B cell (primary cell): ENCODE measurements around the gene COQ8A. TPM values are rescaled to one million over a fixed set of nuclear protein-coding genes. Genes with fewer than 3 reads are reported as not detected.

Experiments used
- ATAC-seq: fragments of 200-7000 bp; cut with Tn5 transposase; one replicate; pipeline ENCODE4 v1.10.0; 2021; ENCODE audit warnings: low read depth, mild to moderate bottlenecking, moderate number of reproducible peaks, moderate library complexity
- CTCF ChIA-PET: fragments of 350-600 bp; sonication (Branson Sonifier 250); formaldehyde crosslinking; loops from one replicate; lab custom pipeline; 2021; ENCODE audit warnings: antibody characterized with exemption, inconsistent platforms; lab: Charles Lee
- POLR2A ChIA-PET: fragments of 350-600 bp; sonication (Branson Sonifier 250); formaldehyde crosslinking; loops from one replicate; lab custom pipeline; 2021; ENCODE audit warnings: antibody characterized with exemption; lab: Charles Lee
- DNase-seq: peaks from one replicate; pipeline ENCODE4 v3.0.0; 2013
- H2AFZ ChIP-seq: 2 replicates; pipeline ENCODE4 v1.6.1; 2012; ENCODE audit warnings: mild to moderate bottlenecking, low read depth, low read length; ENCODE audit not compliant: insufficient read depth, poor library complexity, severe bottlenecking
- H3K27ac ChIP-seq, 2 donors: 1 replicate in 1 of 2; 2 replicates in 1 of 2; pipeline ENCODE4 v1.5.1; 2012 to 2013; ENCODE audit warnings: low read length in 2 of 2, mild to moderate bottlenecking in 2 of 2, moderate library complexity in 1 of 2
- H3K27me3 ChIP-seq, 4 experiments: fragments of 200-600 bp in 1 of 4; sonication (generic) in 1 of 4; replicated peaks in 1 of 4; 1 replicate in 2 of 4; 2 replicates in 2 of 4; pipeline versions ENCODE4 v1.6.1 to v1.7.0; 2013 to 2016; ENCODE audit warnings: low read length in 3 of 4, mild to moderate bottlenecking in 2 of 4, mixed read lengths in 1 of 4, moderate library complexity in 1 of 4; ENCODE audit not compliant: insufficient read depth in 4 of 4, control insufficient read depth in 3 of 4; ENCODE audit errors: control extremely low read depth in 1 of 4
- H3K36me3 ChIP-seq, 2 experiments: replicated peaks in 1 of 2; 1 replicate in 1 of 2; 2 replicates in 1 of 2; pipeline versions ENCODE4 v1.6.1 to v1.7.1; 2013; ENCODE audit warnings: low read length in 1 of 2; ENCODE audit not compliant: insufficient read depth in 2 of 2, control insufficient read depth in 1 of 2; ENCODE audit errors: control extremely low read depth in 1 of 2, extremely low read depth in 1 of 2
- H3K4me1 ChIP-seq, 2 donors: fragments of 200-600 bp in 1 of 2; sonication (generic) in 1 of 2; 1 replicate in 1 of 2; 2 replicates in 1 of 2; pipeline versions ENCODE4 v1.5.1 to v1.6.1; 2013 to 2017; ENCODE audit warnings: low read length in 2 of 2; ENCODE audit not compliant: control insufficient read depth in 2 of 2, insufficient read depth in 2 of 2
- H3K4me2 ChIP-seq: replicated peaks from 2 replicates; pipeline ENCODE3; 2012; ENCODE audit warnings: mild to moderate bottlenecking, low read depth, low read length; ENCODE audit not compliant: poor library complexity, severe bottlenecking
- H3K4me3 ChIP-seq, 5 experiments: fragments of 200-600 bp in 1 of 5; sonication (generic) in 1 of 5; 1 replicate in 3 of 5; 2 replicates in 2 of 5; pipeline versions ENCODE4 v1.5.1 to v1.7.0; 2011 to 2016; ENCODE audit warnings: low read length in 4 of 5, mild to moderate bottlenecking in 4 of 5, low read depth in 2 of 5, control low read depth in 1 of 5, moderate library complexity in 1 of 5; ENCODE audit not compliant: insufficient read depth in 1 of 5; ENCODE audit errors: control extremely low read depth in 1 of 5, extremely low read depth in 1 of 5
- H3K79me2 ChIP-seq: fragments of 200-600 bp; sonication (generic); one replicate; pipeline ENCODE4 v1.6.0; 2016; ENCODE audit warnings: low read length; ENCODE audit not compliant: control insufficient read depth, insufficient read depth
- H3K9ac ChIP-seq: fragments of 200-600 bp; sonication (generic); 2 replicates; pipeline ENCODE4 v1.6.1; 2017; ENCODE audit warnings: mild to moderate bottlenecking, low read length, moderate library complexity
- H3K9me3 ChIP-seq, 3 donors: one replicate each; pipeline versions ENCODE4 v1.6.1 to v1.7.1; 2013; ENCODE audit warnings: low read length in 2 of 3; ENCODE audit not compliant: control insufficient read depth in 2 of 3, insufficient read depth in 1 of 3; ENCODE audit errors: control extremely low read depth in 1 of 3
- H4K20me1 ChIP-seq: 2 replicates; pipeline ENCODE4 v1.6.0; 2012; ENCODE audit warnings: mild to moderate bottlenecking, low read length; ENCODE audit not compliant: insufficient read depth, control insufficient read depth, poor library complexity, severe bottlenecking
- H3K27ac Mint-ChIP-seq: one replicate; pipeline ENCODE4 v1.8.0; 2021; ENCODE audit warnings: mixed read lengths
- H3K27me3 Mint-ChIP-seq: one replicate; pipeline ENCODE4 v1.8.0; 2021; ENCODE audit warnings: mixed read lengths
- H3K4me1 Mint-ChIP-seq: one replicate; pipeline ENCODE4 v1.8.0; 2021; ENCODE audit warnings: mixed read lengths
- H3K4me3 Mint-ChIP-seq: one replicate; pipeline ENCODE4 v1.8.0; 2021; ENCODE audit warnings: mixed read lengths
- H3K9me3 Mint-ChIP-seq: one replicate; pipeline ENCODE4 v1.8.0; 2022; ENCODE audit warnings: mixed read lengths; ENCODE audit not compliant: insufficient read depth
- EZH2 ChIP-seq: IDR thresholded peaks from 2 replicates; pipeline ENCODE4 v1.6.1; 2012; ENCODE audit warnings: borderline replicate concordance, low read depth, mild to moderate bottlenecking, moderate library complexity, low read length; ENCODE audit not compliant: insufficient read depth, poor library complexity, severe bottlenecking
- WGBS: methylation state at CpG from one replicate; pipeline ENCODE4 v1.1.5; 2013; ENCODE audit warnings: missing lambda C conversion rate; ENCODE audit not compliant: insufficient coverage; 5-methylcytosine and 5-hydroxymethylcytosine counted together
- intact Hi-C: fragments of 100-400 bp; cut with micrococcal nuclease; formaldehyde crosslinking; loops from one replicate; pipeline ENCODE4 v1.10.0; 2022
- polyA plus RNA-seq: library from polyadenylated mRNA; depleted of rRNA; stranded (reverse); fragments of >200 nt; gene quantifications from 2 replicates; pipeline ENCODE4 v1.2.3, GENCODE V29; 2012
- total RNA-seq, 2 donors: library from RNA; stranded (reverse); fragments of 120-200 nt in 1 of 2; gene quantifications; 1 replicate in 1 of 2; 2 replicates in 1 of 2; pipeline versions ENCODE4 v1.2.3 to v1.2.4, GENCODE V29; 2013 to 2022
- TF ChIP-seq, protein P1 (sequence below): fragments of 200-600 bp; IDR thresholded peaks from one replicate; pipeline ENCODE4 v1.8.0; 2022; ENCODE audit warnings: antibody characterized with exemption, mild to moderate bottlenecking

COQ8A gene
- total and polyA plus RNA-seq, 2 donors (not counting 1 experiment from before 2014, with no cell fraction given): 44.3 to 58.2 TPM

DNA sequence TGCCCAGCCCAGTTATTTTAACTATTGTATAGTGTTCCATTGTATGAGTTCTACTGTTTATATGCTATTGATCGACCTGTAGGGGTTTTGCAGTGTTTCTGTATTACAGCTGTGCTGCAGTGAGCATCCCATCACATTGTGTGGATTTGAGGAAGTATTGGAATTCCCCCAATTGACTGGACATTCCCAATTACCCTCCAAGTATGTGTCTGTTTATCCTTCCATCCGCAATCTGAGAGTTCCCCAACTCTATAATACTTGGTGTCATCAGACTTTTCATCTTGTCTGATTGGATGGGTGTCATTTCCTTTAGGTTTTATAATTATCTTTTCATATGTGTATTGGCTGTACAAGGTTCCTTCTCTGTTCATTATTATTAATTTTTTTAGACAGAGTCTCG is 41.8 kb upstream of the COQ8A start:
- 100% methylated on average over 1 of the region's 3 CpGs for WGBS
- POLR2A ChIA-PET: no interaction called here
- no peak overlapping the region for H3K4me3 Mint-ChIP-seq

DNA sequence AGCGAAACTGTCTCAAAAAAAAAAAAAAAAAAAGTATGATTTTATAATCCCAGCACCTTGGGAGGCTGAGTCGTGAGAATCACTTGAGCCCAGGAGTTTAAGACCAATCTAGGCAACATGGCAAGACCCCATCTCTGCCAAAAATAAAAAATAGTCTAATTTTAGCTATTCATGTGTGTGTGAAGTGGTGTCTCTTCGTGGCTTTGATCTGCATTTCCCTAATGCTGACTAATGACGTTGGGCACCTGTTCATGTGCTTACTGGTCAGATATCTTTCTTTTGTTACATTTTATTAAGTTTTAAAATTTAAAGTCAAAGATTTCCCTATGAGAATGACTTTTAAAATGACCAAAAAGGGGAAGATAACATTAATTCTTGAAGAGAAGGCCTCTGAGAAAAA is 38.7 kb upstream of the COQ8A start:
- TF ChIP-seq, protein P1, sequence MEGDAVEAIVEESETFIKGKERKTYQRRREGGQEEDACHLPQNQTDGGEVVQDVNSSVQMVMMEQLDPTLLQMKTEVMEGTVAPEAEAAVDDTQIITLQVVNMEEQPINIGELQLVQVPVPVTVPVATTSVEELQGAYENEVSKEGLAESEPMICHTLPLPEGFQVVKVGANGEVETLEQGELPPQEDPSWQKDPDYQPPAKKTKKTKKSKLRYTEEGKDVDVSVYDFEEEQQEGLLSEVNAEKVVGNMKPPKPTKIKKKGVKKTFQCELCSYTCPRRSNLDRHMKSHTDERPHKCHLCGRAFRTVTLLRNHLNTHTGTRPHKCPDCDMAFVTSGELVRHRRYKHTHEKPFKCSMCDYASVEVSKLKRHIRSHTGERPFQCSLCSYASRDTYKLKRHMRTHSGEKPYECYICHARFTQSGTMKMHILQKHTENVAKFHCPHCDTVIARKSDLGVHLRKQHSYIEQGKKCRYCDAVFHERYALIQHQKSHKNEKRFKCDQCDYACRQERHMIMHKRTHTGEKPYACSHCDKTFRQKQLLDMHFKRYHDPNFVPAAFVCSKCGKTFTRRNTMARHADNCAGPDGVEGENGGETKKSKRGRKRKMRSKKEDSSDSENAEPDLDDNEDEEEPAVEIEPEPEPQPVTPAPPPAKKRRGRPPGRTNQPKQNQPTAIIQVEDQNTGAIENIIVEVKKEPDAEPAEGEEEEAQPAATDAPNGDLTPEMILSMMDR: no peak
- TF ChIP-seq EZH2: no peak
- H3K27ac ChIP-seq: no peak overlapping the region
- no peak overlapping the region for H3K4me2 ChIP-seq
- H3K36me3 ChIP-seq: peaks cover 0 to 3% of the 10 kb centered on the region in 2 experiments
- no peak overlapping the region for H3K4me3 Mint-ChIP-seq
- H3K9me3 ChIP-seq: no peaks in the 10 kb centered on the region
- no peaks in the 10 kb centered on the region for H3K79me2 ChIP-seq
- no peak overlapping the region for H3K4me3 ChIP-seq
- WGBS: no CpG with 5 or more reads among the region's 4 CpGs
- H3K4me1 Mint-ChIP-seq: no peaks in the 10 kb centered on the region
- H4K20me1 ChIP-seq: no peaks in the 10 kb centered on the region
- intact Hi-C loops: no loop called here
- POLR2A ChIA-PET: no interaction called here
- no peak overlapping the region for H3K9ac ChIP-seq
- no peaks in the 10 kb centered on the region for H3K9me3 Mint-ChIP-seq
- no peaks in the 10 kb centered on the region for H3K27me3 Mint-ChIP-seq
- H3K27me3 ChIP-seq: no peaks in the 10 kb centered on the region
- no peak for DNase-seq
- no peak overlapping the region for H2AFZ ChIP-seq
- CTCF ChIA-PET: no interaction called here
- ATAC-seq: no peak
- H3K27ac Mint-ChIP-seq: no peak overlapping the region
- H3K4me1 ChIP-seq: no peaks in the 10 kb centered on the region

More for the DNA sequence above, 41.8 kb upstream of the COQ8A start:
- CTCF ChIA-PET: no interaction called here
- H3K4me1 ChIP-seq: no peaks in the 10 kb centered on the region
- ATAC-seq (no peak), DNase-seq (no peak)
- H4K20me1 ChIP-seq: no peaks in the 10 kb centered on the region
- H3K36me3 ChIP-seq: peaks cover 3 to 5% of the 10 kb centered on the region in 2 experiments
- no peak overlapping the region for H3K27ac ChIP-seq
- H3K9me3 ChIP-seq: no peaks in the 10 kb centered on the region
- Mint-ChIP-seq H3K9me3 (no peaks in the 10 kb centered on the region), H3K4me1 (no peaks in the 10 kb centered on the region), H3K27ac (no peak overlapping the region), H3K27me3 (no peaks in the 10 kb centered on the region)
- H3K79me2 ChIP-seq: no peaks in the 10 kb centered on the region
- H3K4me2 ChIP-seq: no peak overlapping the region
- TF ChIP-seq EZH2: no peak
- TF ChIP-seq, protein P1: no peak
- no peak overlapping the region for H3K9ac ChIP-seq
- H3K4me3 ChIP-seq: no peak overlapping the region
- H2AFZ ChIP-seq: no peak overlapping the region
- no peaks in the 10 kb centered on the region for H3K27me3 ChIP-seq
- intact Hi-C loops: no loop called here
